Measurements from ENCODE around the gene CCDC89. TPM values are rescaled to one million over a fixed set of nuclear protein-coding genes. Genes with fewer than 3 reads are reported as not detected.
"Not testable (repeated sequence)": the region's sequence is repeated elsewhere in the genome, so short reads cannot be mapped to it uniquely, and the experiment has no call there.

Gene CCDC89
- total and polyA plus RNA-seq, 7 donors = 0.13 to 2.0 (median 0.31) TPM; not detected in 1

DNA sequence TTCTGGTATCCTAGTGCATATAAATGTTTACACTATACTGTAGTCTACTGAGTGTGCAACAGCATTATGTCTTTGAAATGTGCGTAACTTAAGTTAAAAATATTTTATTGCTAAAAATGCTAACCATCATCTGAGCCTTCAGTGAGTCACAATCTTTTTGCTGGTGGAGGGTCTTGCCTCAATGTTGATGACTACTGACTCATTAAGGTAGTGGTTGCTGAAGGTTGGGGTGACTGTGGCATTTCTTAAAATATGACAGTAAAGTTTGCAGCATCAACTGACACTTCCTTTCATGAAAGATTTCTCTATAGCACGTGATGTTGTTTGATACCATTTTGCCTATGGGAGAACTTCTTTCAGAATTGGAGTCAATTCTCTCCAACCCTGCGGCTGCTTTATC lies 12.6 kb downstream of the CCDC89 start:
- intact Hi-C loops (cut with DNase I) = no loop called here
- 93 to 97% (median 95%) methylated on average over 3 of the region's 3 CpGs for WGBS, 3 donors

DNA sequence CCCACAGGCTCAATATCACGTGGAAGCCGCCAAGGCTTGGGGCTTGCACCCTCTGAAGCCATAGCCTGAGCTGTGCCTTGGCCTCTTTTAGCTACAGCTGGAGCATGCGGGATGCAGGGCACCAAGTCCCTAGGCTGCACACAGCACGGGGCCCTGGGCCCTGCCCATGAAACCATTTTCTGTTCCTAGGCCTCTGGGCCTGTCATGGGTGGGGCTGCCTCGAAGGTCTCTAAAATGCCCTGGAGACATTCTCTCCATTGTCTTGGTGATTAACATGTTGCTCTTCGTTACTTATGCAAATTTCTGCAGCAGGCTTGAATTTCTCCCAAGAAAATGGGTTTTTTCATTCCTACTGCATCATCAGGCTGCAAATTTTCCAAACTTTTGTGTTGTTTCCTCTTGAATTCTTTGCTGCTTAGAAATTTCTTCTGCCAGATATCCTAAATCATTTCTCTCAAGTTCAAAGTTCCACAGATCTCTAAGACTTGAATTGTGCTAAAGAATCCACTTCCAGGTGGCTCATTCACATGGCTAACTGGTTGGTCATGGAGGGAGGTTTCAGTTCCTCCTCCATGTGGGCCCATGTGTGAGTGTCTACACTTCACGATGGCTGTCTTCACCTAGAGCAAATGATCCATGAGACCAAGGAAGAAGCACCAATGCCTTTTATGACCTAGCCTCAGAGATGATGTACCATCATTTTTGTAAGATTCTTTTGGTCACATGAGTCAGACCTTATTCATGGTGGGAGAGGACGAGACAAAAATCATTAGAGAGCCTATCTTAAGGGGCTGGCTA lies 13.7 kb downstream of the CCDC89 start:
- Histone ChIP-seq H3K36me3 (ENCODE audit: insufficient read depth in 1 of 2, low read depth in 1 of 2) (no peaks in the 10 kb centered on the region), H3K27me3 (ENCODE audit: insufficient read depth in 3 of 3, low read length in 2 of 3) (no peaks in the 10 kb centered on the region), H3K27ac (no peak overlapping the region), H3K4me3 (no peak overlapping the region), H3K4me1 (no peaks in the 10 kb centered on the region), H3K9me3 (no peaks in the 10 kb centered on the region)
- DNase-seq (no peak), ATAC-seq (no peak)
- WGBS, 3 donors = 89 to 90% (median 89%) methylated on average over 8 of the region's 8 CpGs
- intact Hi-C loops (cut with DNase I) = no loop called here
- TF ChIP-seq, protein P1, sequence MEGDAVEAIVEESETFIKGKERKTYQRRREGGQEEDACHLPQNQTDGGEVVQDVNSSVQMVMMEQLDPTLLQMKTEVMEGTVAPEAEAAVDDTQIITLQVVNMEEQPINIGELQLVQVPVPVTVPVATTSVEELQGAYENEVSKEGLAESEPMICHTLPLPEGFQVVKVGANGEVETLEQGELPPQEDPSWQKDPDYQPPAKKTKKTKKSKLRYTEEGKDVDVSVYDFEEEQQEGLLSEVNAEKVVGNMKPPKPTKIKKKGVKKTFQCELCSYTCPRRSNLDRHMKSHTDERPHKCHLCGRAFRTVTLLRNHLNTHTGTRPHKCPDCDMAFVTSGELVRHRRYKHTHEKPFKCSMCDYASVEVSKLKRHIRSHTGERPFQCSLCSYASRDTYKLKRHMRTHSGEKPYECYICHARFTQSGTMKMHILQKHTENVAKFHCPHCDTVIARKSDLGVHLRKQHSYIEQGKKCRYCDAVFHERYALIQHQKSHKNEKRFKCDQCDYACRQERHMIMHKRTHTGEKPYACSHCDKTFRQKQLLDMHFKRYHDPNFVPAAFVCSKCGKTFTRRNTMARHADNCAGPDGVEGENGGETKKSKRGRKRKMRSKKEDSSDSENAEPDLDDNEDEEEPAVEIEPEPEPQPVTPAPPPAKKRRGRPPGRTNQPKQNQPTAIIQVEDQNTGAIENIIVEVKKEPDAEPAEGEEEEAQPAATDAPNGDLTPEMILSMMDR (IDR thresholded peaks at IDR 0.05) = no peak

More for the DNA sequence above, 12.6 kb downstream of the CCDC89 start:
- TF ChIP-seq, protein P1 (IDR thresholded peaks at IDR 0.05) = no peak
- no peak overlapping the region for H3K4me3 ChIP-seq
- no peak for DNase-seq
- no peaks in the 10 kb centered on the region for H3K36me3 ChIP-seq (ENCODE audit: insufficient read depth in 1 of 2, low read depth in 1 of 2)
- H3K27me3 ChIP-seq (ENCODE audit: insufficient read depth in 3 of 3, low read length in 2 of 3) = no peaks in the 10 kb centered on the region
- no peaks in the 10 kb centered on the region for H3K4me1 ChIP-seq
- no peak overlapping the region for H3K27ac ChIP-seq
- H3K9me3 ChIP-seq = no peaks in the 10 kb centered on the region
- no peak for ATAC-seq

DNA sequence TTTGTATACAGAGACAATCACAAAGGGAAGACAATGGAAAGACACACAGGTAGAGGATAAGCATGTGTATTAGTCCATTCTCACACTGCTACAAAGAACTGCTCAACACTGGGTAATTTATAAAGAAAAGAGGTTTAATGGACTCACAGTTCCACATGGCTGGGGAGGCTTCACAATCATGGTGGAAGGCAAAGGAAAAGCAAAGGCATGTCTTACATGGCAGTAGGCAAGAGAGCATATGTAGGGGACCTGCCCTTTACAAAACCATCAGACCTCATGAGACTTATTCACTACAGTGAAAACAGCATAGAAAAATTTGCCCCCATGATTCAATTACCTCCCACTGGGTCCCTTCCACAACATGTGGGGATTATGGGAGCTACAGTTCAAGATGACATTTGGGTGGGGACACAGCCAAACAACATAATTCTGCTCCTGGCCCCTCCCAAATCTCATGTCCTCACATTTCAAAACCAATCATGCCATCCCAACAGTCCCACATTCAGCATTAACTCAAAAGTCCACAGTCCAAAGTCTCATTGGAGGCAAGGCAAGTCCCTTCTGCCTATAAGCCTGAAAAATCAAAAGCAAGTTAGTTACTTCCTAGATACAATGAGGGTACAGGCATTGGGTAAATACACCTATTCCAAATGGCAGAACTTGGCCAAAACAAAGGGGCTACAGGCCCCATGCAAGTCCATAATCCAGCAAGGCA lies 14.9 kb downstream of the CCDC89 start:
- H3K36me3 ChIP-seq (ENCODE audit: insufficient read depth in 1 of 2, low read depth in 1 of 2); H3K9me3 ChIP-seq; H3K4me1 ChIP-seq; intact Hi-C loops (cut with DNase I); H3K4me3 ChIP-seq; H3K27ac ChIP-seq; ATAC-seq; H3K27me3 ChIP-seq (ENCODE audit: insufficient read depth in 3 of 3, low read length in 2 of 3); DNase-seq: not testable (repeated sequence)

DNA sequence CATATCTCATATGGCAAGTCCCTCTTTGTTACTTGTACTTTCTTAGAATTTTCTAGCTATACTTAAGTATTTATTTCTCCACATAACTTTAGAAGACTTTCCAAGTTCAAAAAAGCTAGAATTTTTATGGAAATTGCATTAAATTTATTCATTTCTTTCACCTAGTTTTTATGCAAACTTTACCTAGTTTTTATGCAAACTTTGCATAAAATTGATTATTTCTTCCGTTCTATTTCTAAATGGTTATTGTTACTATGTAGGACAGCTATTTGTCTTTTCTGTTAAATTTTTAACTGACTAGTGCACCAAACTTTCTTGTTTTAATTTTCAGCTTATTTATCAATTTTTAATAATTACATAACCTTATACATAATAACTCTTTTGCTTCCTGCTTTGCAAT lies 17.8 kb downstream of the CCDC89 start:
- Histone ChIP-seq H3K9me3 (no peaks in the 10 kb centered on the region), H3K36me3 (ENCODE audit: insufficient read depth in 1 of 2, low read depth in 1 of 2) (no peaks in the 10 kb centered on the region), H3K4me1 (no peaks in the 10 kb centered on the region), H3K4me3 (no peak overlapping the region), H3K27me3 (ENCODE audit: insufficient read depth in 3 of 3, low read length in 2 of 3) (no peaks in the 10 kb centered on the region), H3K27ac (no peak overlapping the region)
- 89 to 94% (median 91%) methylated on average over 1 of the region's 1 CpG for WGBS, 3 donors
- DNase-seq (no peak), ATAC-seq (no peak)
- intact Hi-C loops (cut with DNase I) = no loop called here
- TF ChIP-seq, protein P1 (IDR thresholded peaks at IDR 0.05) = no peak

DNA sequence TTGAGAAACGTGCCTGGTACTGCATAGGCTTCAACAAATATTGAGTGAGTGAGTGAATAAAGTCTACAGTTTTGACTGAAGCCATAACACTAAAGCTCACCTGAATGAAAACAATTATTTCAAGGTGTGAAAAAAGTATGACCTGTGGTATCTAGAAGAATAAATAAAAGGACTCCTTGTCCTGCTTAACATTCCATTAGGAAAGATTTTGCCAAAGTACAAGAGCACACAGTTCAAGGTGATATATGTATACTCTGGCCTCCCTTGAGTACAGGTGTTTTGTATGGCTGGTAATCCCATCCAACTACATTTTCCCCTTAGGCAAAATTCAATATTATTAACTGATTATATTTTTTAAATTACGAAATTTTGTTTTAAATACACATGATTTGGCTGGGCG lies 19.3 kb downstream of the CCDC89 start:
- no peak overlapping the region for H3K27ac ChIP-seq
- TF ChIP-seq, protein P1 (IDR thresholded peaks at IDR 0.05) = no peak
- DNase-seq = no peak
- WGBS, 3 donors = 90 to 95% (median 93%) methylated on average over 3 of the region's 3 CpGs
- H3K27me3 ChIP-seq (ENCODE audit: insufficient read depth in 3 of 3, low read length in 2 of 3) = no peaks in the 10 kb centered on the region
- no peak for ATAC-seq
- intact Hi-C loops (cut with DNase I) = no loop called here
- peaks cover 9% of the 10 kb centered on the region for H3K4me1 ChIP-seq
- no peak overlapping the region for H3K4me3 ChIP-seq
- H3K9me3 ChIP-seq = no peaks in the 10 kb centered on the region
- peaks cover 0 to 6% of the 10 kb centered on the region in 2 donors for H3K36me3 ChIP-seq (ENCODE audit: insufficient read depth in 1 of 2, low read depth in 1 of 2)

Measured in psoas muscle (tissue), 8 donors.